Activated naive CD4-positive, alpha-beta T cell treated with anti-CD3 and anti-CD28 coated beads, Interleukin-2, amount 50 U/mL, for 24 hours (primary cell): ENCODE results near the gene FGFR3.

Source experiments
- H3K27ac Mint-ChIP-seq: one replicate; pipeline ENCODE4 v1.8.0; 2021; ENCODE audit warnings: mild to moderate bottlenecking, mixed read lengths
- H3K27me3 Mint-ChIP-seq: one replicate; pipeline ENCODE4 v1.8.0; 2021; ENCODE audit warnings: mixed read lengths
- H3K36me3 Mint-ChIP-seq: one replicate; pipeline ENCODE4 v1.8.0; 2021; ENCODE audit warnings: mixed read lengths
- H3K4me1 Mint-ChIP-seq: one replicate; pipeline ENCODE4 v1.8.0; 2021; ENCODE audit warnings: mixed read lengths
- H3K4me3 Mint-ChIP-seq: one replicate; pipeline ENCODE4 v1.8.0; 2021; ENCODE audit warnings: mild to moderate bottlenecking, mixed read lengths
- H3K9me3 Mint-ChIP-seq: one replicate; pipeline ENCODE4 v1.8.0; 2021; ENCODE audit warnings: mixed read lengths

FGFR3 gene

GRCh38 chr4:1775731-1776500 lies 17.2 kb upstream of the FGFR3 start:
- Mint-ChIP-seq H3K4me3 (no peak overlapping the region), H3K36me3 (no peaks in the 10 kb centered on the region), H3K27ac (no peak overlapping the region), H3K9me3 (no peaks in the 10 kb centered on the region), H3K4me1 (no peaks in the 10 kb centered on the region), H3K27me3 (no peaks in the 10 kb centered on the region)

DNA sequence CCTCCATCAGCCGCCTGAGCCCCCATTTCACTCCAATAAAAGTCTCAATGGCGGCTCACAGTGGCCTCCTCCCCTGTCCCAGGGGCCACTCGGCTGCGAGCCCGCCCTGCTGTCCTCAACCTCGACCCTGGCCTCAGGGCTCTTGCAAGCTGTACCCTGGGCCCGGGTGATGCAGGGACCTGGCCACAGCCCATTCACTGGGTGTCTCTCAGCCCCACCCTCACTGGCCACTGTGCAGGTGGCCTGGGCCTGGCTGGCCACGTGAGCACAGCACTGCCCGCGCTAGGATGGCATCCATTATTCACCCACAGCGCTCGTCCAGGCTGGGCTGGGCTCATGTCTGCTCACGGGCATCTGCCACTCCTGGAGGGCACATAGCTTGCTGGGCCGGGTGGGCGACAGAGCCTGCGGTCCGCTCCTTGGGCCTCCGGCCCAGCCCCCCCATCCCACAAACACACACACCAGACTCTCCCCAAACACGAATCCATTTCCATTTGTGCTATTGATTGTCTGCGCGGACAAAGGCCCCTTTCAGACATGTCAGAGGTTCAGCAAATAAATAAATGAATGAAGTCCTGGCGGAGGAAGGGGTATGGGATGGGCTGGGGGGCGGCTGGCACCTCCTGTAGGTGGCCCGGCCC lies 16.5 kb upstream of the FGFR3 start:
- H3K4me1 Mint-ChIP-seq, result no peaks in the 10 kb centered on the region
- H3K27me3 Mint-ChIP-seq, result no peaks in the 10 kb centered on the region
- no peaks in the 10 kb centered on the region for H3K36me3 Mint-ChIP-seq
- H3K9me3 Mint-ChIP-seq, result no peaks in the 10 kb centered on the region
- H3K4me3 Mint-ChIP-seq, result no peak overlapping the region
- H3K27ac Mint-ChIP-seq, result no peak overlapping the region

GRCh38 chr4:1777822-1778641 lies 15.1 kb upstream of the FGFR3 start:
- no peaks in the 10 kb centered on the region for H3K9me3 Mint-ChIP-seq

DNA sequence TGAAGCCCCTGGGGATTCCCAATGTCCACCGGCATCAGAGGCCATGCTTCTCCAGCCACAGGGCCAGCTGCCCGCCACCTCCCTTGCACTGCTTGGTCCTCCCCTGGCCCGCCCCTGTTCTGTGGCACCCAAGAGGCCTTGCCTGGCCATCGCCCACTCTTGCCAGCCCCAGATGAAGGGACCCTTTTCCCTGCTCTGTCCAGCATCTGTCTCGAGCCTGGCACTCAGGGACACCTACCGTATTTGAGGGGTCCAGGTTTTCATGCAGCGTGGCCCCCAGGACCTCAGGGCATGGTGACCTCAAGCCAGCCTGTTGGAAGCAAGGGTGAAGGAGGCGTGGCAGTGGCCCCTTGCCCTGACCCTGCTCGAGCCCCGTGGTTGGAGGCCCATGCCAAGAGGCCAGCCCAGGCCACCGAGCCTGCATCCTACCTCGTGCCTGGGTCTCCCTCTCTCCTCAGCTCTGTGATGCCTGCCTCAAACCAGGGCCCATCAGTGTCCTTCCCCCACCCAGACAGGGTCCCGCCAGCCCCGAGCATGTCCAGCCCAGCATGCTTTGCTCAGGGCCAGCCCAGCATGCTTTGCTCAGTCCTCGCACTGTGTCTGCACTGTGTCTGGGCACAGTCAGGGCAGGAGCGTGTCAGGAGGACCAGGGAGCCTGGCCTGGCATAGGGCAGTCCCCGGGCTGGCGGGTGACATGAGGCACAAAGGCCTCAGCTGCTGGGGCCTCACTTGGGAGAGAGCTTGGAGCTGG lies 14.3 kb upstream of the FGFR3 start:
- no peaks in the 10 kb centered on the region for H3K27me3 Mint-ChIP-seq
- no peaks in the 10 kb centered on the region for H3K36me3 Mint-ChIP-seq
- no peak overlapping the region for H3K4me3 Mint-ChIP-seq
- no peak overlapping the region for H3K27ac Mint-ChIP-seq
- no peaks in the 10 kb centered on the region for H3K9me3 Mint-ChIP-seq
- H3K4me1 Mint-ChIP-seq, result no peaks in the 10 kb centered on the region

More at GRCh38 chr4:1777822-1778641, 15.1 kb upstream of the FGFR3 start:
- Mint-ChIP-seq H3K4me3 (no peak overlapping the region), H3K36me3 (no peaks in the 10 kb centered on the region), H3K4me1 (no peaks in the 10 kb centered on the region), H3K27ac (no peak overlapping the region), H3K27me3 (no peaks in the 10 kb centered on the region)

- H3K27me3 Mint-ChIP-seq, result no peaks in the 10 kb centered on the region
- H3K9me3 Mint-ChIP-seq, result no peaks in the 10 kb centered on the region
Measured at GRCh38 chr4:1779588-1780382, 13.3 kb upstream of the FGFR3 start.

DNA sequence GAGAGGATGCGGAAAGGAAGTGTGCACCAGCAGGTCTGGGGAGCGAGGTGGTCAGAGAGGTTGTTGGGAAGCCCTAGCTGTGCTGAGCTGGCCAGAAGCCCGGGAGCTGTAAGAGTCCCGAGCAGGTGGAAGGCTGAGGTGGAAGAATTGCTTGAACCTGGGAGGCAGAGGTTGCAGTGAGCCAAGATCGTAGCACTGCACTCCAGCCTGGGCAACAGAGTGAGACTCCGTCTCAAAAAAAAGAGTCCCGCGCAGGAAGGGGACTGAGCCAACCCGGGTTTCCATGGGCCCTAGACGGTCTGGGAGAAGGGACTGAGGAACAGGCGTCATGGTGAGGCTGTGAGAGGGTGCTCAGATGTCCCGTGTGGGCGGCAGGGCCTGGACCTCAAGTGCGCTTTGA lies 12.7 kb upstream of the FGFR3 start:
- H3K4me1 Mint-ChIP-seq, result no peaks in the 10 kb centered on the region
- no peak overlapping the region for H3K4me3 Mint-ChIP-seq
- H3K27me3 Mint-ChIP-seq, result no peaks in the 10 kb centered on the region
- H3K9me3 Mint-ChIP-seq, result no peaks in the 10 kb centered on the region
- H3K36me3 Mint-ChIP-seq, result no peaks in the 10 kb centered on the region
- no peak overlapping the region for H3K27ac Mint-ChIP-seq

More at GRCh38 chr4:1779588-1780382, 13.3 kb upstream of the FGFR3 start:
- Mint-ChIP-seq H3K4me3 (no peak overlapping the region), H3K4me1 (no peaks in the 10 kb centered on the region), H3K36me3 (no peaks in the 10 kb centered on the region), H3K27ac (no peak overlapping the region)

DNA sequence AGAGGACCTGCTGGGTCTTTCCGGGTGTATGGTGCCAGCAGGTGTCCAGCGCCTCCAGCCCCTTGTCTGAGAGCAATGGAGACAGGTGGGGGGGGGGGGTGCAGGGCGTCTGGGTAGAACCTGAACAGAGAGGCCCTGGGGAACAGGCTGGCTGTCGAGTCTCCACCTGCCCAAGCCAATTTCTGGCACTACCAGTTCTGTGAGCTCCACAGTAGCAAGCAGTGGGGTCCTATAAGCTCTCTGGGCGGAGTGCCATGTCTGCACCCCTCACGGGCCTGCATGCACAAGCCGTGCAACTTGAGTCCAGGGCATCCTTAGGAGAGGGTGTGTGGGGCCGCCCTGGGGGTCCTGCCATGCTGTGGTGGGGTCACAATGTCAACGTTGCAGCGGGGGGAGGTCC lies 10.1 kb upstream of the FGFR3 start:
- Mint-ChIP-seq H3K36me3 (no peaks in the 10 kb centered on the region), H3K9me3 (no peaks in the 10 kb centered on the region), H3K27me3 (no peaks in the 10 kb centered on the region), H3K4me1 (no peaks in the 10 kb centered on the region), H3K4me3 (no peak overlapping the region), H3K27ac (no peak overlapping the region)

GRCh38 chr4:1783970-1784369 lies 9.1 kb upstream of the FGFR3 start:
- H3K4me1 Mint-ChIP-seq, result no peaks in the 10 kb centered on the region
- no peak overlapping the region for H3K4me3 Mint-ChIP-seq
- H3K9me3 Mint-ChIP-seq, result no peaks in the 10 kb centered on the region
- no peak overlapping the region for H3K27ac Mint-ChIP-seq
- no peaks in the 10 kb centered on the region for H3K27me3 Mint-ChIP-seq
- no peaks in the 10 kb centered on the region for H3K36me3 Mint-ChIP-seq

- Mint-ChIP-seq H3K27me3 (no peaks in the 10 kb centered on the region), H3K36me3 (no peaks in the 10 kb centered on the region), H3K27ac (no peak overlapping the region), H3K4me1 (no peaks in the 10 kb centered on the region), H3K9me3 (no peaks in the 10 kb centered on the region), H3K4me3 (no peak overlapping the region)
Measured at GRCh38 chr4:1784395-1784788, 8.7 kb upstream of the FGFR3 start.

DNA sequence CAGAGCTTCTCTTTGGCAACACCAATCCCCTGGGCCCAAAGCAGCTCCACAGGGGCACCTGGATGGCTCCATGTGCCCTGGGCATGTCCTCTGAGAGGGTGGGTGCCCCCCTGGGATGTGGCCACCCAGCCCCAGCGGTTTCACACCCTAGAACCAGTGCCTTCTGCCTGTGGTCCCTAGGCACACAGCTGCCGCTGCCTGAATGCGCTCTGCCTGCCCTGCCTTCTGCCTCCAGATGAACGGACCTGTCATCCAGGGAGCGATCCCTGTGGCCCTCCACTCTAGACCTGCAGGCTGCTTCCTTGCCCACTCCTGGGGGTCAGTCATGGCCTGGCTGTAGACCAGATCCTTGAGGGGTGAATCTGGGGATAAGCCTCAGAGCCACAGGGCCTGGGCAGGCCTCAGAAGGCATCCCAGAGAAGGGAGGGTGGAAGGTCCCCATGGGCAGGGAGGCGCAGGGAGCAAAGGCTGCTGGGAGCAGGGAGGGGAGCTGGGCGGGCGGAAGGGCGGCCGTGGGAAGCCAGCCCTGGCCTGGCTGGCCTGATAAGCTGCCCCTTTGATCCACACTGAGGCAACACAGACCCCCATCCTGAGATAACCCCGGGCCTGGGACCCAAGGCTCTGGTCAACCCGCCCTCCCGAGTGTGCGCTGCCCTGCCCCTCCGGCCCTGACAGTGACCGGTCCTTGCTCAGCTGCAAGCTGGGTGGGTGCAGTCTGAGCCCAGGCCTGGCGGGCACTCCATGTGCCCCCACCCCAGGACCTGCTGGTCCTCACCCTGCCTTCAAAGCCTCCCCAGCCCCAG lies 8.1 kb upstream of the FGFR3 start:
- H3K36me3 Mint-ChIP-seq, result no peaks in the 10 kb centered on the region
- H3K4me3 Mint-ChIP-seq, result no peak overlapping the region
- no peaks in the 10 kb centered on the region for H3K4me1 Mint-ChIP-seq
- H3K9me3 Mint-ChIP-seq, result no peaks in the 10 kb centered on the region
- H3K27me3 Mint-ChIP-seq, result no peaks in the 10 kb centered on the region
- H3K27ac Mint-ChIP-seq, result no peak overlapping the region

GRCh38 chr4:1785592-1785991 lies 7.5 kb upstream of the FGFR3 start:
- H3K4me3 Mint-ChIP-seq, result no peak overlapping the region
- no peak overlapping the region for H3K27ac Mint-ChIP-seq
- no peaks in the 10 kb centered on the region for H3K9me3 Mint-ChIP-seq
- H3K27me3 Mint-ChIP-seq, result no peaks in the 10 kb centered on the region
- no peaks in the 10 kb centered on the region for H3K4me1 Mint-ChIP-seq
- H3K36me3 Mint-ChIP-seq, result no peaks in the 10 kb centered on the region

DNA sequence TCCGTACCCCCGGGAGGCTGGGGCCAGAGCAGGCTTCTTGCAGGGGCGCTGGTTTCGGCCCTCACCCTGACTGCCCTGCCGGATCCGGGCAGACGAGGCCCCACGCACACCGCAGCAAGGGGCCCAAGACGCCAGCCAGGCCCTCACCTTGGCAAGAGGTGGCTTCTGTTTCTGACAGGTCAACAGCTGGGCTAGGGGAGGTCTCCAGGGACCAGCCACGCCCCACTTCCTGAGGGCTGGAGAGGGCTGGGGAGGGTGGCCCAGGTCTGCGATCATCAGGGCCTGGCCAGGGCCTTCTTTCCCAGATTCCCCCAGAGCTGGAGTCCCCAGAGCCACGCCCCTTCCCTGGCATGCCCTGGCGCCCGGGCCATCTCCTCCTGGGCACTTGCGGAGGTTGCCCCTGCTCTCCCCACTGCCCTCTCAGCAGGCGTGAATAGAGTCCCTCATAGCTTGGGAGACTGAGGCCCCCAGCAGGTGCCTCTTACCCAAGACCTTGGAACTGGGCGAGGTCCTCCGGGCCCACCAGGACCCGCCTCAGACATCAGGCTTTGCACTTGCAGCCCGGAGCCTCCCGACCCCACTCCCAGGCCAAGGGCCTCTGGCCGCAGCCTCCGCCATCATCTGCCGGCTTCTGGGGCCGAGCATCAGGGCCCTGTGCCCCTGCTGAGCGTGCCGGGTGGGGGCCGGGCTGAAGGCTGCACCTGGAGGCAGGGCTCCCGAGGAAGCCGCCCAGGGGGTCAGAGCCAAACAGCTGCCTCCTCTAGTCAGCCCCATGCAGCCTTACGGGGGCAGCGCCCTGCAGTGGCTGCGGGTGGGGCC lies 6.3 kb upstream of the FGFR3 start:
- Mint-ChIP-seq H3K4me1 (no peaks in the 10 kb centered on the region), H3K27me3 (no peaks in the 10 kb centered on the region), H3K36me3 (no peaks in the 10 kb centered on the region), H3K27ac (no peak overlapping the region), H3K9me3 (no peaks in the 10 kb centered on the region), H3K4me3 (no peak overlapping the region)

DNA sequence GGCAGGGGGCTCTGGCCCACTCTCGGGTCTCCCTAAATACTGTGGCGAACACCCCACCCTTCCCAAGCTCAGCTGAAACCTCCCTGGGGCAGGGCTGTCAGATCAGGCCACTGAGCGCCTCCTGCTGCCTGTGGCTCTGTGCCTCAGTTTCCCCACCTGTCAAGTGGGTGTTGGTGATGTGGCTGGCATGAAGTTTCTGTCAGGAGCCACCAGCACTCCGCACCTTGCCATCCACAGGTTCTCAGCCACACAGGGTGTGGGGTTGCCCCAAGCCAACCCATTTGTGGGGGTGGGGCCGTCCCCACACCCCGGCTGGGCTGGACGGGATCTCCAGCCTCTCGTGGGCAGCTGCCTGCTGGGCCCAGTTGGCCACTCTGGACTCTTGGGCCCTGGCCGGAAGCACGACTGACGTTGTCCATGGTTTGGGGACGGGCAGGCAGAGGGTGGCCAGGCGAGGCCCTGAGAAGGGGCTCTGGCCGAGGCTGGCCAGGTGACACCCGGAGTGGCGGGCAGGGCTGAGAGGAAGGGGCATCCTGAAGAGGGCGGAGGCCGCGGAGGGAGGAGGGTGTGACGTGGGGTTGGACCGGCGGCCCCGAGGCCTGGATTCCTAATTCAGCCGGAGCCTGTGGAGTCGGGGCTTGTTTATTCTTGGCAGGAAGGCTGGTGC lies 5.5 kb upstream of the FGFR3 start:
- no peaks in the 10 kb centered on the region for H3K9me3 Mint-ChIP-seq
- H3K4me3 Mint-ChIP-seq, result no peak overlapping the region
- no peaks in the 10 kb centered on the region for H3K27me3 Mint-ChIP-seq
- no peaks in the 10 kb centered on the region for H3K36me3 Mint-ChIP-seq
- no peak overlapping the region for H3K27ac Mint-ChIP-seq
- H3K4me1 Mint-ChIP-seq, result no peaks in the 10 kb centered on the region
